NCI-H345 treated with DMSO at 0.1 percent for 48 hours (cell line): ENCODE results near the gene SMAD6.

Experiments
- DNase-seq: peaks from one replicate; lab custom pipeline; 2025; ENCODE audit not compliant: unreplicated experiment; lab: John Stamatoyannopoulos, UW

The SMAD6 gene

GRCh38 chr15:66786708-66787488 is 84.9 kb downstream of the SMAD6 start:
- DNase-seq, result no peak

DNA sequence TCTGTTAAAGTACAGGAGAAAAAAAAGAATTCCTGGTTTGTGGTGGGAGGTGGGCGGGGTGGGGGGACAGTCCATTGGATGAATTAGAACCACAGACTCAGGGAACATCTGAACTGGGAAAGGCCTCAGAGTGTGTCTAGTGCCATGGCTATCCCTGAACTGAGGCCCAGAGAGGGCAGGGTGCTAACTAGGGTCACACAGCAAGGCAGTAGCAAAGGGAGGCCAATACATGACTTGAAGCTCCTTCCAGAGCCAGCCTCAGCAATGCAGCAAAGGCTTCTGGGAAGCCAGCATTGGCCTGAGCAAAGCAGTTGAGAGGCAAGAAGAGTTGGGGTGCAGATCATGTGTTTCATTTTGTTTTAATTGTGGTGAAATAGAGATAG is 85.4 kb downstream of the SMAD6 start:
- DNase-seq, result no peak

- no peak for DNase-seq
These were observed 86.0 kb downstream of the SMAD6 start for GRCh38 chr15:66788024-66788423.

DNA sequence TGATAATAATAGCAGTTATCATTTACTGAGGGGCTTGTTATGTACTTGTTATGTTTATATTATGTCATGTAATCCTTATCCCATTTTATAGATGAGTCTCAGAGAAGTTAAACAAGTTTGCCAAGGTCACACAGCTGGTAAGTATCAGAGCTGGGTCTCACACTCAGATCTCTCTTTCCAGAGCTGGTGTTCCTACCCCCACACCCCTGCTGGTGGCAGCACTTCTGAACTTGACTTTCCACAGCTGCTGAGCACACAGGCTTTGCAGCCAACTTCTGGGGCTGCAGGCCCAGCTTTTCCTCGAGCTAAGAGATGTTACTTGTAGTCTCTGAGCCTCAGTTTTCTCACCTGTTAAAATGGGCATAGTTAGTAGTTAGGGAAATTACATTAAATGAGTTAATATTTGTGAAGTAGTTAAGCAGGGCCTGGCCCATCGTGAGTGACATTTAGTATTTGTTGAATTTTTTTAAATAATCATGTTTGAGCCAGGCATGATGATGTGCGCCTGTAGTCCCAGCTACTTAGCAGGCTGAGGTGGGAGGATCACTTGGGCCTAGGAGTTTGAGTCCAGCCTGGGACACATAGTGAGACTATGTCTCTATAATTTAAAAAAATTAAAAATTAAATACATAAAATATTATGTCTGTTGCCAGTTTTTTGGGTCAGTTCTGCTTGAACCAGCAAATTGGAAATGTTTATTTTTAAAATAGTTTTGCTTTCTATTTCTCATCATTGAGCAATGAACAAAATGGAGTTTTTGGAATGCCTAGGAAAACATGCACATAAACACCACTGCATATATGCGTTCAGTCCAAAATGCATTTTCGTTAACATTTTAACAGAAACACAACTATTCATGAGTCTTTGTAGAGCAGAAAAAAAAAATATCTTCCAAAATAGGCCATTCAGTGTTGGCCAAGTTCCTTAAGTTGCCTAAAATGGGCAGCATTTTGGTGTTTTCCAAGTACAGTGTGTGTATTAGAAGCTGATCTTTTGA is 87.3 kb downstream of the SMAD6 start:
- no peak for DNase-seq

DNA sequence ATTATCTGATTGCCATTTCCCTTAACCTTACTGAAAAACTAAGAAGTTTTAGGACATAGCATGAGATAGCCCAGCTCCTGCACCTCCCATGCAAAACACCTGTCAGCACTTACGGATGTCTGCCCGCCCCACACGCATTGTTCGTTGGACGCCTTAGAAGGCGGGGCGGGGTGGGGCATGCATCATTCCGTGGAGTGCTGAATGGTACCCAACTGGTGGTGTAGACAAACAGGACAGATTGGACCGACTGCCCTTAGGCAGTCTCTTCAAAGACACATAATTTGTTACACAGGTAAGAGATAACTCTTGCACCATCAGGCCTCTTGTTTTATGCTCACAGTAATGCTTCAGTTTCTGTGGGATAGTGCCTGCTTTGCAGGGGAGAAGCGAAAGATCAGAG is 93.8 kb downstream of the SMAD6 start:
- no peak for DNase-seq

- no peak for DNase-seq
These were observed 94.3 kb downstream of the SMAD6 start for GRCh38 chr15:66796343-66796742.

GRCh38 chr15:66797921-66798320 is 95.9 kb downstream of the SMAD6 start:
- no peak for DNase-seq

DNA sequence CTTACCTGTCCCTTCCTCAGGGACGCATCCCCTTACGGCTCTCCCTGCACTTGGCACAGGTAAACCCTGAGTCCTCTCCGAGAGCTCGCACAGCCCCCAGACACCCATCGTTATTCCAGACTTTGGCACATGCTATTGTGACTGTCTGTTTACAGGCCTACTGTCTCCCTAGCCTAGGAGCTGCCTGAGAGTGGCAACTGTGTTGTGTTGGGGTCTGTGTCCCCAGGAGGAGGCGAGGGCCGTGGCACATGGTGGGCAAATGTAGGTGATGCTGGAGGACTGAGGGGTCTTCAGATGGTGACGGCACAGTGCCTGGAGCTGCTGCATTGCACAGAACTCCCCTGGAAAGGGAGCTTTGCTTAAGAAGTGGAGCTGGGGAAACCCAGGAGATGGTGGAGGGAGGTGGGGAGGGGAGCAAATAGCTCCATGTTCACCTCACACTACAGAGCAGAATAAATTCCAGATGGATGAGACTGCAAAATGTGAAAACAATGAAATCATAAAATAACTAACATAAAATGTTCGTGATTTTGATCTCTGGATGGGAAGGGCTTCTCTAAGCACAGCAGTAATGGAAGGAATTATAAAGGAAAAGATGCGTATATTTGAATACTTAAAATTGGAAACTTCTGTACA is 96.5 kb downstream of the SMAD6 start:
- no peak for DNase-seq

DNA sequence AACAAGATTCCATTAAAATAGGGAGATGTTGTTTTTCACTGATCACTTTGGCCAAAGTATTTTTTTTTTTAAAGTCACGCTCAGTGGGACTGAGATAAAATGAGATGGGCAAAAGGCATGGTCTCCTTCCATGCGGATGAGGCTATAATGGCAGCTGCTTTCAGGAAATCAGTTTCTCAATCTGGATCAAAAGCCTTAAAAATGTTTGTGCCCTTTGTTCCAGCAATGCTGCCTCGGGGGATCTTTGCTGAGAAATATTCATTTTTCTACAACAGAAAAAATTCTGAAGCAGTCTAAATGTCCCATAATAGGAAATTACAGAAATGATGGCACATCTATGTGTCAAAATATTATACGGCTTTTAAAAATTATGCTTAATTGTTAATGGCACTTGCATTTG is 97.2 kb downstream of the SMAD6 start:
- no peak for DNase-seq

- DNase-seq, result no peak
These were observed 98.7 kb downstream of the SMAD6 start for GRCh38 chr15:66800584-66801235.

DNA sequence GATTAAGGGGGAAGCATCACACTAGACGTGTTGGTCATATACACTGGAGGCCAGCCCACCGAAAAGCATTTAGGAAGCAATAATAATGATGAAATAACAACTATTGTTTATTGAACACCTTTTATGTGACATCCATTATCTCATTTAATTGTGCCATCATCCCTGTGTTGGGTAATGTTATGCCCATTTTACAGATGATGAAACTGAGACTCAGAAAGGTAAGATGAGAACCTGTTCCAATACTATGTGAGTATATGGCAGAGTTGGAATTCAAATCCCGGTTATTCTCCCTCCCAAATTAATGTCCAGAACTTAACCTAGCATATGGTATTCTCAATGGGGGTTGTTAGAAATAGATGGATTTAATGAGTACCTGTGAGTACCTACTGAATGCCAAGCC is 99.2 kb downstream of the SMAD6 start:
- no peak for DNase-seq

DNA sequence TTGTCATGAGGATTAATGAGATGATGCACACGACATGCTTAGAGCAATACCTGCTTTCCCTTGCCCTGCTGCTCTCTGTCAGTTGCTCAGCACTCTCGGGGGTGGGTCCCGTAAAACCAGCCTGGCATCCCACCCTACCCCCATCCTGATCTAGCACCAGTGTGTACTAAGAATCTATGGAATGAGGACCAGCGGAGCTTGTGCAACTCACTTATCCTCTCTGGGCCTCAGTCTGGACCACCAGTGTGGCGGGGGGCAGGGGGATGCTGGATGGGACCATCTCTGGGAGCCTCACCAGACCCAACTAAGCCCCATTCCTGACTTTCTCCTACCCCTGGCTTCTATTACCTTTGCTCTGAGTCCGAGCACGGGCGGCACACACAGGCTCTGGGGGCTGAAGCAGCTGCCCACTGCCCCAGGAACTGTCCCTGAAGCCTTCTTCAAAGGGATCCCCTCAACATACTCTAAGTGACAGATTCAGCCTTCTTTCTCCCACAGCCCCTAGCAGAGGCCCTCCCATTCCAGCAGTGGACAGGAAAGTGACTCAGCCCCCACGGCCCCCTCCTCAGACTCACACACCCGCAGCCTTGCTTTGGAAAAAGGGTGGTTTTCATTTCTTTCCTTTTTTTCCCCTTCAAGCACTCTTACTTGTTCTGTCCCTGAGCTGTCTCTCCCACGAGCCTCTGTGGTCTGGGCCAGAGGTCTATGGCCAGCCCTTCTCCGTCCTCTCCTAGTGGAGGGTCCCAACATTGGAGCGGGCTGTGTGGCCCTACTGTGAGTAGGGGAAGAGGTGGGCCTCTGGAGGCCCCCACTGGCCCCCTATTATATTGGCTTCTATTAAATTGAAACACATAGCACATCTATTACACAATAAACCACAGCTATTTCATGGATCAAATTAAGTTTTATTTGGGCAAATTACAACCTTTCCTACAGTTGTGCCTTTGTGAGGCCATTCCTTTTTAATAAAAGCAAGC is 100.3 kb downstream of the SMAD6 start:
- no peak for DNase-seq

DNA sequence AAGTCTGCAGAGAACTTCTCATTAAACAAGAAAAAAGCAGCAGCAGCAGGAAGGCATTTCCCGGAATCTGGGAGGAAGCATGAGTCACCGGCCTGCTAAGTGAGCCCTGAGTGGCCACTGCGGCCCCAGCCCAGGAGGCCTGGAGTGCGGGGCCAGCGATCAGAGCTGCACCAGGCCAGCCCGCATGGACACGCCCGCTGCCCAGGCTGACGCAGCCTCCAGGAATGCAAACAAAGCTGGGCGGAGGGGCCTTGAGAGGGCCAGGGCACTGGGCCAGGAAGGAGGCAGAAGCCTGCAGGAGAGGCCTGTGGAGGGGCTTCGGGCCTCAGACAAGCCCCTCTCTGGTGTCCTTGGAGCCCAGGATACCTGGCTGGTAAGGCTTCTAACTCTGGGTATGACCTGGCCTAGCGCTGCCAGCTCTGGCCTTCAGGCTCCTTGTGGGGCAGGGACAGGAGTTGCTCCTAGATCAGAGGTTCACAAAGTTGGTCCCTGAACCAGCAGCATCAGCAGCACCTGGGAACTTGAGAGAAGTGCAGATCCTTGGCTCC is 101.2 kb downstream of the SMAD6 start:
- no peak for DNase-seq

DNA sequence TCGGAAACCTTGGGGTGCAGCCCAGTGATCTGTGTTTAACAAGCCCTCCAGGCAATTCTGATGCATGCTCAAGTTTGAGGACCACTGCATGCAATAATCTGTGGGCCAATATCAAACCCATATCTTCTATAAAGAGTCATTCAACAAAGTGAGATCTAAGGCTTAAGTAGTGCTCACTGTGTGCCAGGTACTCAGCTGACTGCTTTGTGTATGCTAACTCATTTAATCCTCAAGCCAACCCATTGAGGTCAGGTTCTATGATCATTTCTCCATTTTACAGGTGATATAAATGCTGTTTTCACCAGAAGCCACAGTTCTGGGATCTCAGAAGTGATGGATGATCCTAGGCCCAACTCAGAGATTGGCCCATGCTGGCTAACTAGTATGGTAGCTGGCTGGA is 101.7 kb downstream of the SMAD6 start:
- no peak for DNase-seq

GRCh38 chr15:66805202-66805885 is 103.3 kb downstream of the SMAD6 start:
- DNase-seq, result no peak

GRCh38 chr15:66808181-66808824 is 106.3 kb downstream of the SMAD6 start:
- no peak for DNase-seq

- DNase-seq, result no peak
These were observed 107.6 kb downstream of the SMAD6 start for GRCh38 chr15:66809664-66810063.

GRCh38 chr15:66815318-66815717 is 113.3 kb downstream of the SMAD6 start:
- DNase-seq, result no peak

GRCh38 chr15:66816201-66816600 is 114.2 kb downstream of the SMAD6 start:
- DNase-seq, result no peak
